Kidney (tissue), 22 donors: ENCODE measurements around the gene KRT9. TPM values are rescaled to one million over a fixed set of nuclear protein-coding genes. Genes with fewer than 3 reads are reported as not detected.
"Not testable (repeated sequence)": the region's sequence is repeated elsewhere in the genome, so short reads cannot be mapped to it uniquely, and the experiment has no call there.

Source experiments
- DNase-seq, 5 donors: peaks; one replicate each; pipeline ENCODE4 v3.0.0-alpha.2; 2013 to 2020
- FAIRE-seq: peaks from 2 replicates; lab custom pipeline; 2012; peaks lifted over from hg19 to GRCh38; lab: Jason Lieb, UNC
- H3K27ac ChIP-seq, 2 donors: one replicate each; pipeline ENCODE4 v1.7.0; 2013; ENCODE audit warnings: low read depth in 2 of 2, low read length in 2 of 2, inconsistent platforms in 1 of 2
- H3K27me3 ChIP-seq: one replicate; pipeline ENCODE4 v1.7.1; 2013; ENCODE audit warnings: low read length, inconsistent platforms; ENCODE audit not compliant: control insufficient read depth, insufficient read depth
- H3K36me3 ChIP-seq, 3 donors: one replicate each; pipeline versions ENCODE4 v1.7.0 to v1.7.1; 2013; ENCODE audit warnings: low read length in 3 of 3, control low read depth in 1 of 3, inconsistent platforms in 1 of 3; ENCODE audit not compliant: insufficient read depth in 3 of 3, control insufficient read depth in 2 of 3
- H3K4me1 ChIP-seq, 3 donors: one replicate each; pipeline versions ENCODE4 v1.7.0 to v1.7.1; 2013; ENCODE audit warnings: low read length in 3 of 3, inconsistent platforms in 1 of 3, low read depth in 1 of 3; ENCODE audit not compliant: control insufficient read depth in 2 of 3, insufficient read depth in 2 of 3
- H3K4me3 ChIP-seq, 3 donors: one replicate each; pipeline versions ENCODE4 v1.7.0 to v1.8.1; 2013; ENCODE audit warnings: low read length in 3 of 3, control low read depth in 1 of 3, inconsistent platforms in 1 of 3
- H3K9ac ChIP-seq, 3 donors: one replicate each; pipeline versions ENCODE4 v1.7.0 to v1.7.1; 2013; ENCODE audit warnings: low read length in 3 of 3, control low read depth in 1 of 3, inconsistent platforms in 1 of 3
- H3K9me3 ChIP-seq, 3 donors: one replicate each; pipeline versions ENCODE4 v1.7.0 to v1.7.1; 2013; ENCODE audit warnings: low read length in 3 of 3, control low read depth in 1 of 3, inconsistent platforms in 1 of 3; ENCODE audit not compliant: control insufficient read depth in 2 of 3, insufficient read depth in 1 of 3
- intact Hi-C: fragments of 100-400 bp; cut with DNase I; formaldehyde crosslinking; loops from one replicate; pipeline ENCODE4 v1.11.1; 2022
- long read RNA-seq, 10 donors: library from polyadenylated mRNA in 1 of 10; unstranded in 1 of 10; transcript quantifications; one replicate each; pipeline ENCODE4 v2.0.0 and lab custom pipeline, GENCODE V29; 2021 to 2026
- polyA plus RNA-seq: library from polyadenylated mRNA; stranded (reverse); fragments of 350-450 nt; fragmentation: Illumina TruSeq; extraction: RNeasy Lipid Tissue Mini Kit (QIAGEN cat#74804); gene quantifications from one replicate; pipeline ENCODE4 v1.2.3, GENCODE V29; 2014; ENCODE audit warnings: low read depth, low replicate concordance; ENCODE audit not compliant: insufficient read depth
- total RNA-seq: library from RNA; stranded (reverse); fragmentation: NEBNext Ultra II Directional; extraction: Animal tissue kit (Norgen Biotek cat#: 25700); gene quantifications from one replicate; pipeline ENCODE4 v1.2.1, GENCODE V29; 2021
- TF ChIP-seq, protein P1 (sequence below): IDR thresholded peaks from 3 replicates; pipeline ENCODE4 v1.5.1; 2012; ENCODE audit warnings: mild to moderate bottlenecking, moderate library complexity, borderline replicate concordance; ENCODE audit not compliant: insufficient read depth; ENCODE audit errors: extremely low read depth
- donor health status: control.
- donor health status: control.
- donor health status: control.
- donor health status: control.
- donor health status: control.
- donor health status: DM: yes; HTN: yes; CAD: no.
- donor health status: Normal renal cell carcinoma (clear cell type).

The KRT9 gene
- total RNA-seq (not detected), polyA plus RNA-seq (not detected)
- long read RNA-seq, donor 1: 0 reads
- long read RNA-seq, donor 2: 0 reads
- long read RNA-seq, donor 3: 0 reads
- long read RNA-seq, donor 4: 0 reads
- long read RNA-seq, donor 5: 0 reads
- long read RNA-seq, donor 6: 0 reads
- long read RNA-seq, donor 7: 0 reads
- long read RNA-seq, donor 8: 0 reads
- long read RNA-seq, donor 9: 0 reads
- long read RNA-seq, donor 10: 0 reads

- H3K9me3 ChIP-seq: no peaks in the 10 kb centered on the region
- H3K27me3 ChIP-seq: no peaks in the 10 kb centered on the region
- no peak within 1 kb of the TSS for H3K27ac ChIP-seq
- H3K9ac ChIP-seq: no peak within 1 kb of the TSS
- no peaks in the 10 kb centered on the region for H3K36me3 ChIP-seq
- DNase-seq: peak in 4 of 5 donors; percentile 35 to 53 (median 39)
- no peak within 1 kb of the TSS for H3K4me3 ChIP-seq
- no peak for FAIRE-seq
- H3K4me1 ChIP-seq: no peaks in the 10 kb centered on the region
- TF ChIP-seq, protein P1, sequence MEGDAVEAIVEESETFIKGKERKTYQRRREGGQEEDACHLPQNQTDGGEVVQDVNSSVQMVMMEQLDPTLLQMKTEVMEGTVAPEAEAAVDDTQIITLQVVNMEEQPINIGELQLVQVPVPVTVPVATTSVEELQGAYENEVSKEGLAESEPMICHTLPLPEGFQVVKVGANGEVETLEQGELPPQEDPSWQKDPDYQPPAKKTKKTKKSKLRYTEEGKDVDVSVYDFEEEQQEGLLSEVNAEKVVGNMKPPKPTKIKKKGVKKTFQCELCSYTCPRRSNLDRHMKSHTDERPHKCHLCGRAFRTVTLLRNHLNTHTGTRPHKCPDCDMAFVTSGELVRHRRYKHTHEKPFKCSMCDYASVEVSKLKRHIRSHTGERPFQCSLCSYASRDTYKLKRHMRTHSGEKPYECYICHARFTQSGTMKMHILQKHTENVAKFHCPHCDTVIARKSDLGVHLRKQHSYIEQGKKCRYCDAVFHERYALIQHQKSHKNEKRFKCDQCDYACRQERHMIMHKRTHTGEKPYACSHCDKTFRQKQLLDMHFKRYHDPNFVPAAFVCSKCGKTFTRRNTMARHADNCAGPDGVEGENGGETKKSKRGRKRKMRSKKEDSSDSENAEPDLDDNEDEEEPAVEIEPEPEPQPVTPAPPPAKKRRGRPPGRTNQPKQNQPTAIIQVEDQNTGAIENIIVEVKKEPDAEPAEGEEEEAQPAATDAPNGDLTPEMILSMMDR: no peak
- intact Hi-C loops: no loop called here
These were observed at the start of gene KRT9 for GRCh38 chr17:41571561-41572434. KRT9 (minus strand) TSS chr17:41572059; CDS start chr17:41571992, 67 bp downstream.

GRCh38 chr17:41621435-41621817 lies 49.6 kb upstream of the KRT9 start:
- intact Hi-C loops, H3K4me3 ChIP-seq, H3K4me1 ChIP-seq, H3K9me3 ChIP-seq, H3K36me3 ChIP-seq, H3K27ac ChIP-seq, H3K27me3 ChIP-seq, H3K9ac ChIP-seq, FAIRE-seq: not testable (repeated sequence)
- peak in 1 of 5 donors; percentile 52 for DNase-seq

DNA sequence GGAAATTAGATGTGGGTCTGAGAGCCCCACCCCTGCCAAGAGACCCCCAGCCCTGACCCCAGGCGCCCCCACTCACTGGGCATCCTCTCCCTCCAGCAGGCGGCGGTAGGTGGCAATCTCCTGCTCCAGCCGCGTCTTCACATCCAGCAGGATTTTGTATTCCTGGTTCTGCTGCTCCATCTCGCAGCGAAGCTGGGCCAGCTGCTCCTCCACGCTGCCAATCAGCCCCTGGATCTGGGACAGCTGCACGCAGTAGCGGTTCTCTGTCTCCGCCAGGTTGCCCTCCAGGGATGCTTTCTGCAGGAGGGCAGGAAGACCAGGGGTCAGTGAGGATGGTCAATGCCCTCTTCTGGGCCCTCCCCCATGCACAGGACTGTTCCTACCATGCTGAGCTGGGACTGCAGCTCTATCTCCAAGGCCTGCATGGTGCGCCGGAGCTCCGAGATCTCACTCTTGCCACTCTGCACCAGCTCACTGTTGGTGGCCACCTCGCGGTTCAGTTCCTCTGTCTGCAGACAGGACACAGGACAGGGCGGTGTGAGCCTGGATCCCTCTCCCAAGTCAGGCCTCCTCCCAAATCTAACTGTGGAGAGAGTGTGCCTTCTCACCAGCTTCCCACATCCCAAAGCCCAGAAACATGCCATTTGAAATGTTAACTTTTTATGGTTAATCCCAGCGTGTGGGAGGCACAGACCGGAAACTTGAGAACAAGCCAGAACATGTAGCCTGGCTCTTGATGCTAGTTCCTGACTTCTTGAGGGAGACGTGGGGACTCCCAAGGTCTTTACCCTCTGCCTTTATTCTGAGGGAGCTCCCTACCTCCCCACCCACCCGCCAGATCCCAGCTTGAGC lies 49.0 kb upstream of the KRT9 start:
- Histone ChIP-seq H3K9me3 (no peaks in the 10 kb centered on the region), H3K36me3 (no peaks in the 10 kb centered on the region), H3K27me3 (no peaks in the 10 kb centered on the region), H3K4me1 (no peaks in the 10 kb centered on the region), H3K27ac (no peak overlapping the region), H3K9ac (no peak overlapping the region), H3K4me3 (no peak overlapping the region)
- FAIRE-seq (no peak), DNase-seq (peak; percentile 25 to 51 (median 42))
- intact Hi-C loops: no loop called here
- TF ChIP-seq, protein P1: no peak

GRCh38 chr17:41619927-41620582 lies 48.2 kb upstream of the KRT9 start:
- H3K4me1 ChIP-seq, H3K9me3 ChIP-seq, H3K27me3 ChIP-seq, H3K9ac ChIP-seq, FAIRE-seq, H3K4me3 ChIP-seq, intact Hi-C loops, H3K27ac ChIP-seq, H3K36me3 ChIP-seq: not testable (repeated sequence)
- peak in 1 of 5 donors; percentile 23 for DNase-seq
